ENCODE data around the gene FAM167B.
A peak's percentile ranks its signal among the peaks of the same experiment; 100 is the strongest.

The FAM167B gene

GRCh38 chr1:32246888-32247273 lies at the start of gene FAM167B:
FAM167B (plus strand) TSS chr1:32247222; CDS start chr1:32247422, 200 bp downstream.
- peak; percentile 28 for DNase-seq (ENCODE audit: low read depth)
- no peak within 1 kb of the TSS for H3K4me3 ChIP-seq (ENCODE audit: low read depth, low read length)

- no peak overlapping the region for H3K4me3 ChIP-seq (ENCODE audit: low read depth, low read length)
- DNase-seq (ENCODE audit: low read depth) = no peak
Measured at GRCh38 chr1:32197837-32198236, 49.2 kb upstream of the FAM167B start.

- DNase-seq (ENCODE audit: low read depth) = no peak
- no peak overlapping the region for H3K4me3 ChIP-seq (ENCODE audit: low read depth, low read length)
Measured at GRCh38 chr1:32198237-32199042, 48.6 kb upstream of the FAM167B start.

- peak overlapping the region; percentile 68 for H3K4me3 ChIP-seq (ENCODE audit: low read depth, low read length)
- no peak for DNase-seq (ENCODE audit: low read depth)
Measured at GRCh38 chr1:32199043-32199716, 47.8 kb upstream of the FAM167B start.

- no peak for DNase-seq (ENCODE audit: low read depth)
- H3K4me3 ChIP-seq (ENCODE audit: low read depth, low read length) = peak overlapping the region; percentile 68
Measured at GRCh38 chr1:32199717-32200072, 47.3 kb upstream of the FAM167B start.

GRCh38 chr1:32200226-32201010 lies 46.6 kb upstream of the FAM167B start, which contains the start of gene CCDC28B:
CCDC28B (plus strand) TSS chr1:32200595; CDS start chr1:32201936, 1,341 bp downstream.
- H3K4me3 ChIP-seq (ENCODE audit: low read depth, low read length) = peak within 1 kb of the TSS; percentile 68
- DNase-seq (ENCODE audit: low read depth) = peak; percentile 70

GRCh38 chr1:32201011-32201855 lies 45.8 kb upstream of the FAM167B start:
- peak overlapping the region; percentile 68 for H3K4me3 ChIP-seq (ENCODE audit: low read depth, low read length)
- no peak for DNase-seq (ENCODE audit: low read depth)

- no peak for DNase-seq (ENCODE audit: low read depth)
- peak overlapping the region; percentile 81 for H3K4me3 ChIP-seq (ENCODE audit: low read depth, low read length)
Measured at GRCh38 chr1:32204943-32205361, 42.1 kb upstream of the FAM167B start.

GRCh38 chr1:32205401-32206370 lies 41.3 kb upstream of the FAM167B start, which contains the start of gene IQCC:
IQCC (plus strand) TSS chr1:32205671; CDS start chr1:32205682, 11 bp downstream.
- peak within 1 kb of the TSS; percentile 81 for H3K4me3 ChIP-seq (ENCODE audit: low read depth, low read length)

GRCh38 chr1:32208469-32208868 lies 38.6 kb upstream of the FAM167B start:
- no peak for DNase-seq (ENCODE audit: low read depth)
- H3K4me3 ChIP-seq (ENCODE audit: low read depth, low read length) = no peak overlapping the region

More at GRCh38 chr1:32205401-32206370, 41.3 kb upstream of the FAM167B start, which contains the start of gene IQCC:
- DNase-seq (ENCODE audit: low read depth) = no peak

- H3K4me3 ChIP-seq (ENCODE audit: low read depth, low read length) = no peak within 1 kb of the TSS
- DNase-seq (ENCODE audit: low read depth) = no peak
Measured at GRCh38 chr1:32208891-32209328, 38.1 kb upstream of the FAM167B start, which contains the start of gene DCDC2B. DCDC2B (plus strand) TSS chr1:32209089; CDS start chr1:32209094, 5 bp downstream.

- no peak for DNase-seq (ENCODE audit: low read depth)
- no peak overlapping the region for H3K4me3 ChIP-seq (ENCODE audit: low read depth, low read length)
Measured at GRCh38 chr1:32215629-32216480, 31.2 kb upstream of the FAM167B start.

- H3K4me3 ChIP-seq (ENCODE audit: low read depth, low read length) = no peak overlapping the region
- DNase-seq (ENCODE audit: low read depth) = no peak
Measured at GRCh38 chr1:32216566-32216965, 30.5 kb upstream of the FAM167B start.

GRCh38 chr1:32219022-32219421 lies 28.0 kb upstream of the FAM167B start:
- DNase-seq (ENCODE audit: low read depth) = no peak
- H3K4me3 ChIP-seq (ENCODE audit: low read depth, low read length) = no peak overlapping the region

- peak overlapping the region; percentile 83 for H3K4me3 ChIP-seq (ENCODE audit: low read depth, low read length)
- DNase-seq (ENCODE audit: low read depth) = no peak
Measured at GRCh38 chr1:32220746-32221580, 26.1 kb upstream of the FAM167B start.

GRCh38 chr1:32221581-32221979 lies 25.4 kb upstream of the FAM167B start:
- no peak for DNase-seq (ENCODE audit: low read depth)
- peak overlapping the region; percentile 83 for H3K4me3 ChIP-seq (ENCODE audit: low read depth, low read length)

Measured in skeletal muscle cell (primary cell).